ENCODE measurements around the gene SPTBN5.

The SPTBN5 gene

GRCh38 chr15:41824062-41824745, 69.6 kb downstream of the SPTBN5 start:
- no peak for DNase-seq (ENCODE audit: low read depth in 2 of 2)

GRCh38 chr15:41823502-41823901, 70.4 kb downstream of the SPTBN5 start:
- DNase-seq (ENCODE audit: low read depth in 2 of 2) = no peak

GRCh38 chr15:41822957-41823356, 70.9 kb downstream of the SPTBN5 start:
- DNase-seq (ENCODE audit: low read depth in 2 of 2) = no peak

- DNase-seq (ENCODE audit: low read depth in 2 of 2) = no peak
Observed at GRCh38 chr15:41822471-41822870, 71.4 kb downstream of the SPTBN5 start.

- DNase-seq (ENCODE audit: low read depth in 2 of 2) = no peak
Observed at GRCh38 chr15:41821831-41822230, 72.0 kb downstream of the SPTBN5 start.

GRCh38 chr15:41820791-41821423, 72.9 kb downstream of the SPTBN5 start:
- DNase-seq (ENCODE audit: low read depth in 2 of 2) = no peak

- DNase-seq (ENCODE audit: low read depth in 2 of 2) = no peak
Observed at GRCh38 chr15:41819455-41820050, 74.3 kb downstream of the SPTBN5 start.

- no peak for DNase-seq (ENCODE audit: low read depth in 2 of 2)
Observed at GRCh38 chr15:41817781-41818180, 76.1 kb downstream of the SPTBN5 start.

GRCh38 chr15:41817327-41817726, 76.5 kb downstream of the SPTBN5 start:
- no peak for DNase-seq (ENCODE audit: low read depth in 2 of 2)

- no peak for DNase-seq (ENCODE audit: low read depth in 2 of 2)
Observed at GRCh38 chr15:41816788-41817187, 77.1 kb downstream of the SPTBN5 start.

- DNase-seq (ENCODE audit: low read depth in 2 of 2) = no peak
Observed at GRCh38 chr15:41814534-41814933, 79.3 kb downstream of the SPTBN5 start.

GRCh38 chr15:41813426-41813825, 80.4 kb downstream of the SPTBN5 start:
- DNase-seq (ENCODE audit: low read depth in 2 of 2) = no peak

- no peak for DNase-seq (ENCODE audit: low read depth in 2 of 2)
Observed at GRCh38 chr15:41812820-41813375, 81.0 kb downstream of the SPTBN5 start.

- DNase-seq (ENCODE audit: low read depth in 2 of 2) = peak; percentile 57 to 68
Observed at GRCh38 chr15:41811432-41812195, 82.2 kb downstream of the SPTBN5 start.

- DNase-seq (ENCODE audit: low read depth in 2 of 2) = no peak
Observed at GRCh38 chr15:41810651-41811431, 83.0 kb downstream of the SPTBN5 start.

- no peak for DNase-seq (ENCODE audit: low read depth in 2 of 2)
Observed at GRCh38 chr15:41809526-41810220, 84.2 kb downstream of the SPTBN5 start.

- no peak for DNase-seq (ENCODE audit: low read depth in 2 of 2)
Observed at GRCh38 chr15:41809121-41809520, 84.7 kb downstream of the SPTBN5 start.

GRCh38 chr15:41806291-41807181, 87.3 kb downstream of the SPTBN5 start:
- no peak for DNase-seq (ENCODE audit: low read depth in 2 of 2)

- no peak for DNase-seq (ENCODE audit: low read depth in 2 of 2)
Observed at GRCh38 chr15:41805711-41806110, 88.1 kb downstream of the SPTBN5 start.

Data from stimulated activated CD4-positive, alpha-beta T cell treated with anti-CD3 and anti-CD28 coated beads, Interleukin-4, amount 100 ng/mL, for 48 hours (primary cell).